ENCODE results near the gene PKD2.

DNA sequence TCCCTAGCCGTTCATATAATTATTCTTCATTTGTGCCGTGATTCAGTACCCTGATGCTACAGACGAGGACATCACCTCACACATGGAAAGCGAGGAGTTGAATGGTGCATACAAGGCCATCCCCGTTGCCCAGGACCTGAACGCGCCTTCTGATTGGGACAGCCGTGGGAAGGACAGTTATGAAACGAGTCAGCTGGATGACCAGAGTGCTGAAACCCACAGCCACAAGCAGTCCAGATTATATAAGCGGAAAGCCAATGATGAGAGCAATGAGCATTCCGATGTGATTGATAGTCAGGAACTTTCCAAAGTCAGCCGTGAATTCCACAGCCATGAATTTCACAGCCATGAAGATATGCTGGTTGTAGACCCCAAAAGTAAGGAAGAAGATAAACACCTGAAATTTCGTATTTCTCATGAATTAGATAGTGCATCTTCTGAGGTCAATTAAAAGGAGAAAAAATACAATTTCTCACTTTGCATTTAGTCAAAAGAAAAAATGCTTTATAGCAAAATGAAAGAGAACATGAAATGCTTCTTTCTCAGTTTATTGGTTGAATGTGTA lies 24.9 kb upstream of the PKD2 start:
- TF ChIP-seq, protein P1, sequence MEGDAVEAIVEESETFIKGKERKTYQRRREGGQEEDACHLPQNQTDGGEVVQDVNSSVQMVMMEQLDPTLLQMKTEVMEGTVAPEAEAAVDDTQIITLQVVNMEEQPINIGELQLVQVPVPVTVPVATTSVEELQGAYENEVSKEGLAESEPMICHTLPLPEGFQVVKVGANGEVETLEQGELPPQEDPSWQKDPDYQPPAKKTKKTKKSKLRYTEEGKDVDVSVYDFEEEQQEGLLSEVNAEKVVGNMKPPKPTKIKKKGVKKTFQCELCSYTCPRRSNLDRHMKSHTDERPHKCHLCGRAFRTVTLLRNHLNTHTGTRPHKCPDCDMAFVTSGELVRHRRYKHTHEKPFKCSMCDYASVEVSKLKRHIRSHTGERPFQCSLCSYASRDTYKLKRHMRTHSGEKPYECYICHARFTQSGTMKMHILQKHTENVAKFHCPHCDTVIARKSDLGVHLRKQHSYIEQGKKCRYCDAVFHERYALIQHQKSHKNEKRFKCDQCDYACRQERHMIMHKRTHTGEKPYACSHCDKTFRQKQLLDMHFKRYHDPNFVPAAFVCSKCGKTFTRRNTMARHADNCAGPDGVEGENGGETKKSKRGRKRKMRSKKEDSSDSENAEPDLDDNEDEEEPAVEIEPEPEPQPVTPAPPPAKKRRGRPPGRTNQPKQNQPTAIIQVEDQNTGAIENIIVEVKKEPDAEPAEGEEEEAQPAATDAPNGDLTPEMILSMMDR (conservative IDR thresholded peaks at IDR 0.05; ENCODE audit: low read depth, low read length): no peak
- no peak for TF ChIP-seq RAD21 (IDR thresholded peaks at IDR 0.05; ENCODE audit: low read length)
- TF ChIP-seq NFE2L2 (IDR thresholded peaks at IDR 0.05; ENCODE audit: low read depth, low read length): no peak
- TF ChIP-seq POLR2A (IDR thresholded peaks at IDR 0.05; ENCODE audit: low read depth, low read length): no peak
- TF ChIP-seq RCOR1 (IDR thresholded peaks at IDR 0.05; ENCODE audit: insufficient replicate concordance, low read length): no peak
- TF ChIP-seq MAZ (IDR thresholded peaks at IDR 0.05; ENCODE audit: borderline replicate concordance, low read depth, low read length): no peak
- no peak for TF ChIP-seq MXI1 (IDR thresholded peaks at IDR 0.05; ENCODE audit: borderline replicate concordance, low read depth, low read length)

Data from IMR-90 (cell line).